Thymus (tissue), 11 donors: Measurements from ENCODE around the gene AVEN. TPM values are rescaled to one million over a fixed set of nuclear protein-coding genes. Genes with fewer than 3 reads are reported as not detected.
"Not testable (repeated sequence)": the region's sequence is repeated elsewhere in the genome, so short reads cannot be mapped to it uniquely, and the experiment has no call there.

ENCODE experiments used
- DNase-seq, 9 donors: peaks; one replicate each; pipeline ENCODE4 v3.0.0-alpha.2; 2013; ENCODE audit warnings: low spot score in 9 of 9, low read depth in 6 of 9, missing footprints in 1 of 9
- H3K27ac ChIP-seq, 2 donors: one replicate each; pipeline ENCODE4 v1.5.1; 2013; ENCODE audit warnings: control low read depth in 1 of 2, low read depth in 1 of 2, low read length in 1 of 2, mild to moderate bottlenecking in 1 of 2, moderate library complexity in 1 of 2
- H3K27me3 ChIP-seq, 2 donors: one replicate each; pipeline ENCODE4 v1.5.1; 2013; ENCODE audit warnings: low read length in 1 of 2; ENCODE audit not compliant: control insufficient read depth in 2 of 2, insufficient read depth in 1 of 2
- H3K36me3 ChIP-seq, 2 donors: one replicate each; pipeline ENCODE4 v1.5.1; 2013; ENCODE audit warnings: low read length in 1 of 2, mild to moderate bottlenecking in 1 of 2, moderate library complexity in 1 of 2; ENCODE audit not compliant: control insufficient read depth in 2 of 2, insufficient read depth in 2 of 2
- H3K4me1 ChIP-seq, 2 donors: one replicate each; pipeline ENCODE4 v1.5.1; 2013; ENCODE audit warnings: low read length in 2 of 2; ENCODE audit not compliant: control insufficient read depth in 2 of 2, insufficient read depth in 2 of 2
- H3K4me3 ChIP-seq, 2 donors: one replicate each; pipeline ENCODE4 v1.5.1; 2013; ENCODE audit warnings: low read length in 2 of 2, control low read depth in 1 of 2, mild to moderate bottlenecking in 1 of 2
- H3K9me3 ChIP-seq, 2 donors: one replicate each; pipeline ENCODE4 v1.5.1; 2013; ENCODE audit warnings: low read length in 1 of 2, mild to moderate bottlenecking in 1 of 2; ENCODE audit not compliant: control insufficient read depth in 2 of 2, insufficient read depth in 1 of 2
- WGBS: extraction: QIAGEN DNeasy Blood & Tissue Kit; methylation state at CpG from one replicate; pipeline ENCODE4 v1.1.7; 2013; 5-methylcytosine and 5-hydroxymethylcytosine counted together
- polyA plus RNA-seq: library from polyadenylated mRNA; stranded (reverse); fragments of 200-250 nt; gene quantifications from one replicate; pipeline ENCODE4 v1.2.3, GENCODE V29; 2013
- total RNA-seq: library from RNA; stranded (reverse); fragments of 120-200 nt; gene quantifications from one replicate; pipeline ENCODE4 v1.2.4, GENCODE V29; 2013
- donor health status: healthy.

AVEN gene
- total and polyA plus RNA-seq, 2 donors: 10.9 to 14.2 TPM

DNA sequence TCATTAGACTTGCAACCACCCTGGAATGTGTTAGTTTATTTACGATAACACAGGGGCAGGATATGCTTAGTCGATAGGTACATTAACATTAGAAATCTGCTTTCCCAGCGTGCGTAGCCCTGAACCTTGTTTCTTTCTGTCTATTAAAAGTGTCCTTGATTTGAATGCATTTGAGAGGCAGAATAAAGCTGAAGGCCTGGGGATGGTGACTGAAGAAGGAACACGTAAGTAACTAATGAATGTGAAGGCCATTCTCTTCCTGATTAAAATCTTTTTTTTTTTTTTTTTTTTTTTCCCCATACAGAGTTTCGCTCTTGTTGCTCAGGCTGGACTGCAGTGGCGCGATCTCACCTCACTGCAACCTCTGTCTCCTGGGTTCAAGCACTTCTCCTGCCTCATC is 213.6 kb downstream of the AVEN start:
- Histone ChIP-seq H3K4me3 (no peak overlapping the region), H3K9me3 (no peaks in the 10 kb centered on the region), H3K4me1 (no peaks in the 10 kb centered on the region), H3K36me3 (no peaks in the 10 kb centered on the region), H3K27ac (no peak overlapping the region), H3K27me3 (no peaks in the 10 kb centered on the region)
- DNase-seq: no peak
- WGBS: 96% methylated on average over 8 of the region's 8 CpGs

GRCh38 chr15:33823119-33823518 is 215.9 kb downstream of the AVEN start:
- Histone ChIP-seq H3K4me1 (no peaks in the 10 kb centered on the region), H3K27me3 (no peaks in the 10 kb centered on the region)

GRCh38 chr15:33822479-33822878 is 216.5 kb downstream of the AVEN start:
- Histone ChIP-seq H3K4me1 (no peaks in the 10 kb centered on the region), H3K4me3 (no peak overlapping the region), H3K27ac (no peak overlapping the region), H3K36me3 (no peaks in the 10 kb centered on the region), H3K9me3 (no peaks in the 10 kb centered on the region), H3K27me3 (no peaks in the 10 kb centered on the region)
- WGBS: 91% methylated on average over 4 of the region's 4 CpGs
- no peak for DNase-seq

More at GRCh38 chr15:33823119-33823518, 215.9 kb downstream of the AVEN start:
- no peaks in the 10 kb centered on the region for H3K9me3 ChIP-seq
- no peaks in the 10 kb centered on the region for H3K36me3 ChIP-seq
- no peak overlapping the region for H3K4me3 ChIP-seq
- WGBS: 91% methylated on average over 3 of the region's 3 CpGs
- no peak for DNase-seq
- H3K27ac ChIP-seq: no peak overlapping the region

GRCh38 chr15:33819499-33819898 is 219.5 kb downstream of the AVEN start:
- H3K9me3 ChIP-seq, H3K27me3 ChIP-seq, H3K4me3 ChIP-seq, H3K27ac ChIP-seq, DNase-seq, H3K4me1 ChIP-seq, H3K36me3 ChIP-seq: not testable (repeated sequence)
- WGBS: 99% methylated on average over 6 of the region's 6 CpGs

Other genes starting within 250 kb of the AVEN start
- gene CHRM5, start 70.7 kb downstream of the AVEN start, total RNA-seq: not detected
- gene CHRM5, start 70.7 kb downstream of the AVEN start, polyA plus RNA-seq: 0.16 TPM
- gene EMC7, start 62.7 kb upstream of the AVEN start, total RNA-seq: 27.3 TPM
- gene EMC7, start 62.7 kb upstream of the AVEN start, polyA plus RNA-seq: 59.1 TPM
- gene PGBD4, start 62.9 kb upstream of the AVEN start, total RNA-seq: 1.4 TPM
- 2.3 TPM for gene PGBD4, start 62.9 kb upstream of the AVEN start, polyA plus RNA-seq
- gene KATNBL1, start 170.9 kb upstream of the AVEN start, total RNA-seq: 34.7 TPM
- 37.5 TPM for gene KATNBL1, start 170.9 kb upstream of the AVEN start, polyA plus RNA-seq
- gene EMC4, start 185.8 kb upstream of the AVEN start, total RNA-seq: 77.9 TPM
- 106 TPM for gene EMC4, start 185.8 kb upstream of the AVEN start, polyA plus RNA-seq